ENCODE measurements around the gene CALHM1. TPM values are rescaled to one million over a fixed set of nuclear protein-coding genes. Genes with fewer than 3 reads are reported as not detected.

CALHM1 gene
- total and polyA plus RNA-seq, 2 of the 8 experiments (the other 6 are each of a cell fraction or from before 2014, with no cell fraction given), result 0.29 to 0.34 TPM

- Histone ChIP-seq H3K27me3 (replicated peaks in 1 of 4; ENCODE audit: control insufficient read depth in 3 of 4, extremely low read depth in 1 of 4, insufficient read depth in 3 of 4, low read length in 3 of 4) (peaks cover 0 to 2% (median under 1%) of the 10 kb centered on the region in 4 experiments; a peak in 4 of 7 replicates), H2BK15ac (ENCODE audit: low read length) (no peak overlapping the region), H3K4me2 (ENCODE audit: insufficient read depth in 1 of 2, low read depth in 2 of 2, low read length in 2 of 2) (no peak overlapping the region), H3K79me1 (ENCODE audit: low read depth, low read length) (no peaks in the 10 kb centered on the region), H3K36me3 (ENCODE audit: control insufficient read depth in 2 of 4, insufficient read depth in 4 of 4, low read length in 3 of 4) (no peaks in the 10 kb centered on the region), H3K4me1 (replicated peaks in 1 of 4; ENCODE audit: control insufficient read depth in 3 of 4, insufficient read depth in 4 of 4, low read length in 3 of 4) (no peaks in the 10 kb centered on the region), H2BK5ac (ENCODE audit: low read depth, low read length) (no peak overlapping the region), H3K23ac (ENCODE audit: insufficient read length) (no peak overlapping the region), H3K9ac (replicated peaks in 1 of 4; ENCODE audit: extremely low read depth in 1 of 4, low read depth in 3 of 4, low read length in 3 of 4) (no peak overlapping the region), H3K56ac (replicated peaks; ENCODE audit: insufficient read length, low read depth, low read length) (no peak overlapping the region), H2AK5ac (ENCODE audit: low read depth, low read length) (no peak overlapping the region), H3K4me3 (ENCODE audit: extremely low read depth in 1 of 4, insufficient read depth in 2 of 4, low read depth in 3 of 4, low read length in 4 of 4) (no peak overlapping the region), H3K18ac (ENCODE audit: extremely low read depth, low read length) (no peak overlapping the region; the same call in 1 of the 2 replicates), H3K14ac (ENCODE audit: insufficient read length) (no peak overlapping the region), H3K4ac (replicated peaks; ENCODE audit: insufficient read length, low read depth, low read length) (no peak overlapping the region), H3K23me2 (ENCODE audit: low read depth, low read length) (no peaks in the 10 kb centered on the region), H4K20me1 (replicated peaks in 1 of 2; ENCODE audit: control insufficient read depth in 1 of 2, insufficient read depth in 2 of 2, low read length in 2 of 2) (no peaks in the 10 kb centered on the region), H3K9me3 (ENCODE audit: insufficient read depth in 2 of 2, low read depth in 1 of 2, low read length in 1 of 2) (no peaks in the 10 kb centered on the region), H2BK12ac (ENCODE audit: low read depth, low read length) (no peak overlapping the region), H4K91ac (replicated peaks; ENCODE audit: insufficient read length, low read length) (no peak overlapping the region), H4K8ac (ENCODE audit: extremely low read depth, insufficient read depth, low read length) (no peak overlapping the region), H2BK120ac (replicated peaks; ENCODE audit: low read depth, low read length) (no peak overlapping the region), H3K27ac (ENCODE audit: low read depth, low read length) (no peak overlapping the region), H2AFZ (ENCODE audit: low read length) (no peak overlapping the region), H2BK20ac (ENCODE audit: low read length) (no peak overlapping the region), H4K5ac (ENCODE audit: insufficient read length, low read depth, low read length) (no peak overlapping the region), H3K79me2 (ENCODE audit: control insufficient read depth in 1 of 2, insufficient read depth in 2 of 2, low read length in 2 of 2) (no peaks in the 10 kb centered on the region)
- DNase-seq (ENCODE audit: low read depth in 1 of 2, low spot score in 2 of 2), result no peak
- no peak for FAIRE-seq
- CTCF ChIA-PET (ENCODE audit: partially characterized antibody), result interaction anchor here (1.0 to 5.4 kb wide), 6 partner anchors 14 to 64 kb away, joined by 3 to 37 read pairs (median 4); no protein-coding TSS in a partner anchor
- WGBS, 2 experiments (ENCODE audit: extremely low coverage in 1 of 2, insufficient coverage in 1 of 2, insufficient read length in 1 of 2, insufficient replicate concordance in 2 of 2, low coverage in 1 of 2, low lambda C conversion rate in 2 of 2, missing lambda C conversion rate in 1 of 2), result 89% methylated on average over 6 of the region's 6 CpGs; no CpG with 5 or more reads in 1 of the 2 experiments
- TF ChIP-seq SUZ12 (IDR thresholded peaks at IDR 0.05; ENCODE audit: low read length) (no peak), NRF1 (IDR thresholded peaks at IDR 0.05; ENCODE audit: low read depth, low read length) (no peak), CBX8 (IDR thresholded peaks at IDR 0.05; ENCODE audit: borderline replicate concordance, low read depth, low read length) (no peak), RXRA (IDR thresholded peaks at IDR 0.05; ENCODE audit: insufficient read depth, low read depth, low read length) (no peak), SIN3A (conservative IDR thresholded peaks at IDR 0.05 in 1 of 2, IDR thresholded peaks at IDR 0.05 in 1 of 2; ENCODE audit: low read depth in 1 of 2, low read length in 2 of 2) (no peak)
- POLR2A ChIA-PET (ENCODE audit: partially characterized antibody), result interaction anchor here (1.2 kb wide), 1 partner anchor 150 kb away, joined by 3 read pairs; no protein-coding TSS in a partner anchor
Observed at GRCh38 chr10:103500481-103500880, 41.8 kb upstream of the CALHM1 start.

Measured in H1 (cell line).